BE2C (cell line): ENCODE results near the gene PAK2.

Experiments
- DNase-seq: peaks from one replicate; pipeline ENCODE4 v3.0.0-alpha.2; 2020
- H3K27me3 ChIP-seq: fragments of 250-450 bp; sonication (Bioruptor Pico); 2 replicates; pipeline ENCODE4 v1.5.1; 2020; ENCODE audit warnings: mild to moderate bottlenecking
- H3K36me3 ChIP-seq: fragments of 250-450 bp; sonication (Bioruptor Pico); 2 replicates; pipeline ENCODE4 v1.5.1; 2020; ENCODE audit warnings: mild to moderate bottlenecking
- H3K4me1 ChIP-seq: fragments of 250-450 bp; sonication (Bioruptor Pico); 2 replicates; pipeline ENCODE4 v1.5.1; 2020
- H3K4me3 ChIP-seq: 2 replicates; pipeline ENCODE4 v1.5.1; 2011; ENCODE audit warnings: low read depth, low read length
- H3K9me3 ChIP-seq: fragments of 250-450 bp; sonication (Bioruptor Pico); 2 replicates; pipeline ENCODE4 v1.5.1; 2020
- TF ChIP-seq, protein P1 (sequence below): IDR thresholded peaks from 2 replicates; pipeline ENCODE4 v1.5.1; 2012; ENCODE audit warnings: mild to moderate bottlenecking, low read depth, low read length

Gene PAK2

DNA sequence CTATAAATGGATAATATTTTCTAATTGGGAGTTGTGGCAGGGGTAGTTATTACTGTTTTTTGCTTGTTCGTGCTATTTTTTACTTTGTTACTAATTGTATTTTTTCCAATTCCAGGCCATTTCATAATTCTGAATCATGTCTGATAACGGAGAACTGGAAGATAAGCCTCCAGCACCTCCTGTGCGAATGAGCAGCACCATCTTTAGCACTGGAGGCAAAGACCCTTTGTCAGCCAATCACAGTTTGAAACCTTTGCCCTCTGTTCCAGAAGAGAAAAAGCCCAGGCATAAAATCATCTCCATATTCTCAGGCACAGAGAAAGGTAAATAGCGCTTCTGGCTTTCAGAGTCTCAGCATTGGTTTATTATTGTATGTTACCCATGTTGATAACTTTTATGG is 42.9 kb downstream of the PAK2 start:
- Histone ChIP-seq H3K4me3 (no peak overlapping the region), H3K4me1 (peaks cover 3% of the 10 kb centered on the region), H3K9me3 (no peaks in the 10 kb centered on the region), H3K27me3 (no peaks in the 10 kb centered on the region), H3K36me3 (peaks cover 28% of the 10 kb centered on the region)
- no peak for DNase-seq
- TF ChIP-seq, protein P1, sequence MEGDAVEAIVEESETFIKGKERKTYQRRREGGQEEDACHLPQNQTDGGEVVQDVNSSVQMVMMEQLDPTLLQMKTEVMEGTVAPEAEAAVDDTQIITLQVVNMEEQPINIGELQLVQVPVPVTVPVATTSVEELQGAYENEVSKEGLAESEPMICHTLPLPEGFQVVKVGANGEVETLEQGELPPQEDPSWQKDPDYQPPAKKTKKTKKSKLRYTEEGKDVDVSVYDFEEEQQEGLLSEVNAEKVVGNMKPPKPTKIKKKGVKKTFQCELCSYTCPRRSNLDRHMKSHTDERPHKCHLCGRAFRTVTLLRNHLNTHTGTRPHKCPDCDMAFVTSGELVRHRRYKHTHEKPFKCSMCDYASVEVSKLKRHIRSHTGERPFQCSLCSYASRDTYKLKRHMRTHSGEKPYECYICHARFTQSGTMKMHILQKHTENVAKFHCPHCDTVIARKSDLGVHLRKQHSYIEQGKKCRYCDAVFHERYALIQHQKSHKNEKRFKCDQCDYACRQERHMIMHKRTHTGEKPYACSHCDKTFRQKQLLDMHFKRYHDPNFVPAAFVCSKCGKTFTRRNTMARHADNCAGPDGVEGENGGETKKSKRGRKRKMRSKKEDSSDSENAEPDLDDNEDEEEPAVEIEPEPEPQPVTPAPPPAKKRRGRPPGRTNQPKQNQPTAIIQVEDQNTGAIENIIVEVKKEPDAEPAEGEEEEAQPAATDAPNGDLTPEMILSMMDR: no peak

DNA sequence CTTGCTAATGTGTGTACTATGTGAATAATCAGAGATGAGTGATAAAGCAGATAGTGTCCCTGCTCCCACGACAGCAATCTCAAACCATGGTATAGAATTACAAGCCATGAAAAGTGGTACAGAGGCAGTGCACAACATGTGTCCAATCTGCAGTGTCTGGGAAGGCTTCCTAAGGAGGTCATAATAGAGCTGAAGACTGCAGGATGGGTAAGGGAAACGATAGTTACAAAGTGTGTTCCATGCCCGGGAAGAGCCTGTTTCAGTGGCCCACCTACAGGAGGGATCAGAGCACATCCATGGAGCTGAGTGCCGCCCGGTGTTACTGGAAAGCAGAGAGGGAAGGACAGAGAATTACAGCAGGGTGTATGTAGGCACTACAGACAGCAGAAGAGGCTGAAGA is 48.9 kb downstream of the PAK2 start:
- Histone ChIP-seq H3K9me3 (no peaks in the 10 kb centered on the region), H3K27me3 (no peaks in the 10 kb centered on the region)
- DNase-seq: no peak

DNA sequence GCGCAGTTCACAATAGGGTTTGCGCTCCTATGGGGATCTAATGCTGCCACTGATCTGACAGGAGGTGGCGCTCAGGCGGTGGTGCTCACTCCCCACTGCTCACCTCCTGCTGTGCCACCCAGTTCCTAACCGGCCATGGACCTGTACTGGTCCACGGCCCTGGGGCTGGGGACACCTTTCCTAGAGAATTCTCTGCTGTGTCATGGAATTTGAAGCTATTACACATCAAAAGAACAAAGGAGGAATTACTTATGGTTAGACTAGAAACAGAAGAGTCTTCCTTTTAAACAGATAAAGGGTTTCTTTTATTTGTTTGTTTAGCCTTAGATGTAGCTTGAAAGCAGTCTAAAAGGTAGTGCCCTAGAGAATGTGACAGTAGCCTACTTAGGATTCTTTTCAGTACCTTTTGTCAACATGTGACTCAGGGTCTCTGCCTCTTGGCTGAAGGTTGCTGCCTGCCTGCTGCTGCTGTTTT is 50.3 kb downstream of the PAK2 start:
- H3K27me3 ChIP-seq: no peaks in the 10 kb centered on the region
- no peaks in the 10 kb centered on the region for H3K9me3 ChIP-seq
- TF ChIP-seq, protein P1: no peak
- H3K4me1 ChIP-seq: no peaks in the 10 kb centered on the region
- H3K36me3 ChIP-seq: peaks cover 17% of the 10 kb centered on the region
- no peak for DNase-seq
- no peak overlapping the region for H3K4me3 ChIP-seq

More for the DNA sequence above, 48.9 kb downstream of the PAK2 start:
- no peaks in the 10 kb centered on the region for H3K4me1 ChIP-seq
- no peak overlapping the region for H3K4me3 ChIP-seq
- peaks cover 14% of the 10 kb centered on the region for H3K36me3 ChIP-seq
- TF ChIP-seq, protein P1: no peak

DNA sequence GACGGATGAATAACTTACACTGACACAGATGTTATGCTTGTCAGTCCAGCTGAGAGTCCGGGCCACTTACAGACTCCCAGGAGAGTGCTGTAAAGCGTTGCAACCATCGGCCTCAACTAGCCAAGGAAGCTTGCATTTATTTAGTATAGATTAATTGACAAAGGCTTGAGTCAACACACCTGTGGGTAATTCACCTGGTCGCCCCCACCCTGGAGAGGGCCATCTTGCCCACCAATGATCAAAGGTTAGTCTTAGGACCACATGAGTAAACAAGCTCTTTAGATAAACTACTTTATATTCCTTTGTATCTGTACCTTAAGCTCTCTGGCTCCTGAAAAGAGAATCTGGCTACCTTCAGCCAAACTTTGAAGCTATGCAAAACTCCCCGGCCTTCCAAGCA is 51.0 kb downstream of the PAK2 start:
- Histone ChIP-seq H3K9me3 (no peaks in the 10 kb centered on the region), H3K4me3 (no peak overlapping the region), H3K36me3 (peaks cover 13% of the 10 kb centered on the region), H3K27me3 (no peaks in the 10 kb centered on the region), H3K4me1 (no peaks in the 10 kb centered on the region)
- TF ChIP-seq, protein P1: no peak
- DNase-seq: no peak

DNA sequence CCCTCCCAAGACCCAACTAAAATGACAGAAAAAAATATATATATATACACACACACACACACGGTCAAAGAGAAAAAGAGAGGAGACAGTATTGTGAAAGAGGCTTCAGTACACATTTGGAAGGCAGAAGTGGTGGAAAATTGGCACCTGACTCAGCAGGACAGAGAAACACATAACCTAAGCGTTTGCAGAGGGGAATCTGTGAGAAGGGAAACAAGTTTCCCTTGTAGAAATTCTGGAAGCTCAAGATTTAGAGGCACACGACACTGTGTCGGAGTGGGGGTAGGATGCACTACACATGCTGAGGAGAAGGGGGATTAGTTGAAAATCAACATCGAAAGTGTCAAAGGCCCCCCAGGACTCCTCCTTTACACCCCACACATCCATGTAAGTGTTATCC is 53.1 kb downstream of the PAK2 start:
- TF ChIP-seq, protein P1: no peak
- Histone ChIP-seq H3K36me3 (peaks cover 15% of the 10 kb centered on the region), H3K4me1 (no peaks in the 10 kb centered on the region), H3K9me3 (no peaks in the 10 kb centered on the region), H3K27me3 (no peaks in the 10 kb centered on the region), H3K4me3 (no peak overlapping the region)
- DNase-seq: no peak

DNA sequence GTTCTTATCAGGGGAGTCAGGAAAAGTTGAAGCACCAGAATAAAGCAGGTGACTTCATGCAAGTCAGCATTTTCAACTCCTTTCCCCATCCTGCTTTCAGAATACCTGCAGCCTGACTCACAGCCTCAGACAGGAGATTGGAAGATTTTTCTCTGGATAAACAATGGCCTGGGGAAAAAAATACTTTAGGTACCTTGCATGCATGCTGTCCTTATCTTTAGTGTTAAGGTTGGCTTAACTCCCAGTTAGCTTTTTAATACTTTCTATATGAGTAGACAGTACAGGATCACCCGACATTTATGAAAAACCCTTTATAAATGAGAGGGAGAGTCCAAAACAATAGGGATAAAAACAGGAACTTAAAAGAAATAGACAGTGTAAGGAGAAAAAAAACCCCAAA is 53.6 kb downstream of the PAK2 start:
- Histone ChIP-seq H3K36me3 (peaks cover 15% of the 10 kb centered on the region), H3K4me1 (no peaks in the 10 kb centered on the region), H3K9me3 (no peaks in the 10 kb centered on the region), H3K27me3 (no peaks in the 10 kb centered on the region), H3K4me3 (no peak overlapping the region)
- DNase-seq: no peak
- TF ChIP-seq, protein P1: no peak
